GM21515 (cell line): Measurements from ENCODE around the gene ZNF775.
A peak's percentile ranks its signal among the peaks of the same experiment; 100 is the strongest.

Experiments used
- ATAC-seq: cut with Tn5 transposase; IDR thresholded peaks from one replicate; pipeline ENCODE4 v1.9.1; 2021; ENCODE audit not compliant: unreplicated experiment

Gene ZNF775

DNA sequence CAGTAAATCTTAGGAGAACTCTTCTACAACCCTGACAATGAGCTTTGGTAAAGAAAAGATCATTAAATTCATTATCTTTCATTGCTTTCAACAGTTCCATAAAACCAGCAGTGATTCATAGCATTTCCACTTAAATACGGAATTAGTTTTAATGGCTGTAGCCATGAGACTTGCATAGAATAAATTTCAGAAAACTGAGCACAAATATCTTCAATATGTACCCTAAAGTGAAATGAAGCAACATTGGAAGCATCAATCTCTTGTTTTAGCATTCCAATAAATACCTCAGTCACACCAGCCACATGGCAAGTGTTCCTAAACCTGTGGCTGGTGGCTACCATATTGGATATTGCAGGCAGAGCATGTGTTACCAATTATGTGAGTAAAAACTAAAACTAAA is 34.1 kb upstream of the ZNF775 start:
- no peak for ATAC-seq

DNA sequence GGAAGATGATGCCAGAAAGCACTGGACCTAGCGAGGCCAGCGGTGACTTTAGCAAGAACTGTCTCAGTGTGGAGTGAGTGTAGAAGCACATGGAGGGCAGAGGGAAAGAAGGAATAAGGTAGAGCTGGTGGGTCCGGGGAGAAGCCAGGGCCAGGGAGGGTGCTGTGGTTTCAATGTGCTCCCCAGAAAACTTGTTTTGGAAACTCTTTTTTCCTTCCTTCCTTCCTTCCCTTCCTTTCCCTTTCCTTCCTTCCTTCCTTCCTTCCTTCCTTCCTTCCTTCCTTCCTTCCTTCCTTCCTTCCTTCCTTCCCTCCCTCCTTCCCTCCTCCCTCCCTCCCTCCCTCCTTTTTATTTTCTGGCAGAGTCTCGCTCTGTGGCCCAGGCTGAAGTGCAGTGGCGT is 32.2 kb upstream of the ZNF775 start:
- ATAC-seq, result no peak

DNA sequence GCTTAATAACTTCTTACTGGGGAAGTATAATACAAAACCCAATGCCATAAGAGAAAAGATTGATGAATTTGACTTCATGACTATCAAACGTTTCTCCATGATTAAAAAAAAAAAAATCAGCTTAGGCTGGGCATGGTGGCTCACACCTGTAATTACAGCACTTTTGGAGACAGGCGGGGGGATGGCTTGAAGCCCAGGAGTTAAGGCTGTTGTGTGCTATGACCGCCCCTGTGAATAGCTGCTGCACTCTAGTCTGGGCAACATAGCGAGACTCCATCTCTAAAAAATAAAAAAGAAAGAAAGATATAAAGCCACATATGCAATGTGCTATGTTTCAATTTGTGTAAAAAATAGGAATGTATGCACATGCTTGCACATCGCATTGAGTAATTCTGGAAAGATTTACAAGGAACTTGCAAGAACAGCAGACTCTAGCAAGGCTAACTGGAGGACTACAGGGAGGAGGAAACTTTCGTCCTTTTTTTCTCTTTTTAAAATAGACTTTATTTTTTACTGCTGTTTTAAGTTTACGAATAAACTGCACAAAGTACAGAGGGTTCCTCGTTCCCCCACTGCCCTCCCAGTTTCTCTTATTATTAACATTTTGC is 27.4 kb upstream of the ZNF775 start:
- ATAC-seq, result no peak

DNA sequence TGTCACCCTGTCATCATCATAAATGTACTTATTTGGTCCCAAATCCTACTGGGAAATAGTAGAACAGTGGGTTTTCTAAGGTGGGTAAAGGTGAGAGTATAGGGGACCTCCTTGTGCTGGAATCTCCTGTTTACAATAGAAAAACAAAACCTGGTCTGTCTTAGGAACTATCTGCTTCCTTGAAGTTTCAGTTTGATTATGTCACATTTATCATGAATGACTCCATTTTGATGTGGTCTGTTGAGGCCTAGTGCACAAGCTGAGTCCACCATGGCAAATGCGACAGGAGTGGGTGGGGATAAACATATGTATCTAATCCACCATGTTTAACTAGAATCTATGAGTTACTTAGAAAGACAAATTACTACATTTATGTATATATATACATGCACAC is 23.5 kb upstream of the ZNF775 start:
- ATAC-seq, result no peak

DNA sequence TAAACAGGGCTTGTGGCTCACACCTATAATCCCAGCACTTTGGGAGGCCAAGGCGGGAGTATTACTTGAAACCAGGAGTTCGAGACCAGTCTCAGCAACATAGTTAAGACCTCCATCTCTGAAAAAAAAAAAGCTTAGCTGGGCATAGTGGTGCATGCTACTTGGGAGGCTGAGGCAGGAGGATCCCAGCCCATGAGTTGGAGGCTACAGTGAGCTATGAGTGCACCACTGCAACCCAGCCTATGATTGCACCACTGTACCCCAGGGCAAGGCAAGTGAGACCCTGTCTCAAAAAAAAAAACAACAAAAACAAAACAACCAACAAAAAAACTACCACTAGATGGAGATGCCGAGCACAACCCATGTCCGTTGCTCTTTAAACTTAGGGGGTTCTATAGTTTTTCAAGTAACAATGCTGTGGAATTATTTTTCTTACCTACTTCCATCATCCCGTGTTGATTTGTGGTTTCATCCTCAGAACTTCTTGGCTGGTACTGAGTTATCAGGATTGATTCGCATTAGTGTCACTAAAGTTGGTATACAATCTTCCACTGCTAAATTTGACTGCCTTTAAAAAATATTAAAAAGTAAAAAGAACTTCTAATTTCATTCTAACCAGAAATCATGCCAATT is 22.7 kb upstream of the ZNF775 start:
- no peak for ATAC-seq

DNA sequence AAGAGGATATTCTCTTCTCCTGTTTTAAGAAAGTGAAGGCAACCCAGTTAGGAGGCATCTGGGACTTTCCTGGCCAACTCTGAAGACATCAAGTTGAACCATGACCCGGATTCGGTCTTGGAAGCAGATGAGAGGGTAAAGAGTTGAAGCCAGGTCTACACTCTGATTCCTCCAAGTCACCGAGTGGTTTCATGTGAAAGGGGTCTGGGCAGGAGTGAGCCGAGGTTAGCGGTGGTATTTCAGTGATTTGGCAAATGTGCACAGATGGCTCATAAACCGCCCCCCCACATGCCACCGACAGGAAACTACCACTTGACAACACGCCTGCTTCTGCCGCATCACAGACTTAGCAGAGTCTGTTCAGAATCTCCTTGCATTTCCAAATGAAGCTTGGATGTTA is 21.9 kb upstream of the ZNF775 start:
- ATAC-seq, result peak; percentile 64

DNA sequence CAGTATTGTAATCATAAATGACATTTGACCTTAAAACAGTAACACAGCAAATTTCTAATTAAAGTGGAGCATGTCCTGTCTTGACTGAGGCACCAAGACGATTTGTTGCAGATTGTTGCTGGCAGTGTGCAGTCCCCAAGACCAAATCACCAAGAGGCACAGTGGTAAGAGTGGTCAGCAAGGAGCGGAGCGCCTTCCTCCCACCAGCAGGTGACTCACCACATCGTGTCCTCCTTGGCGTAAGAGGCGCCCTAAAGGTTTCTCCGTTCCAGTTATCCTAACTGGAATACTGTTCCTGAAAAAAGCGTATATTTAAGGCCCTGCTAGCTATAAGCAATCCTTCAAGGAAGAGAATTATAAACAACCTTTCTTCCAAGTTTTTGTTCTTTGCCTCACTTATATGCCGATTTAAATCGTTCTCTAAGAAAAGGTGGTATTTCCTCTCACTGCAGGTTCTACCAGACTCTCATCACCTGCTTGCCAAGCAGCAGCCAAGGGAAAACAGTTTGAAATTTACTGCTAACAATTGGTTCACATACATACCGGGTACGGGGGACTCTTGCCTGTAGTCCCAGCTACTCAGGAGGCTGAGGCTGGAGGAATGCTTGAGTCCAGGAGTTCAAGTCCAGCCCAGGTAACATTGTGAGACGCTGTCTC is 21.2 kb upstream of the ZNF775 start:
- no peak for ATAC-seq

DNA sequence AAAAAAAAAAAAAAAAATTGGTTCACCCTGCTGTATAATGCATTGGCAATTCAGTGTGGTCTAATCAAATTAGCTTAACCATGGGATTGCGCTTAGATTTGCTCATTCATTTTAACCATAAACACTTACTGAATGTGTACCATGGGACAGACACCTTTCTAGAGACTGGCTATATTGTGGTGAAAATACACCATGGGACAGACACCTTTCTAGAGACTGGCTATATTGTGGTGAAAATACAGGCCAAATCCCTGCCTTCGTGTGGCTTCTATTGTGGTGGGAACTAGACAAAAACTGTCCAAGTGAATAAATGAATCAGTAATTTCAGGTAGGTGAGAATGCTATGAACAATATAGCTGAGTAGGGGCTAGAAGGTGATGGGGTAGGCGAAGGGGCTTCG is 20.7 kb upstream of the ZNF775 start:
- no peak for ATAC-seq

DNA sequence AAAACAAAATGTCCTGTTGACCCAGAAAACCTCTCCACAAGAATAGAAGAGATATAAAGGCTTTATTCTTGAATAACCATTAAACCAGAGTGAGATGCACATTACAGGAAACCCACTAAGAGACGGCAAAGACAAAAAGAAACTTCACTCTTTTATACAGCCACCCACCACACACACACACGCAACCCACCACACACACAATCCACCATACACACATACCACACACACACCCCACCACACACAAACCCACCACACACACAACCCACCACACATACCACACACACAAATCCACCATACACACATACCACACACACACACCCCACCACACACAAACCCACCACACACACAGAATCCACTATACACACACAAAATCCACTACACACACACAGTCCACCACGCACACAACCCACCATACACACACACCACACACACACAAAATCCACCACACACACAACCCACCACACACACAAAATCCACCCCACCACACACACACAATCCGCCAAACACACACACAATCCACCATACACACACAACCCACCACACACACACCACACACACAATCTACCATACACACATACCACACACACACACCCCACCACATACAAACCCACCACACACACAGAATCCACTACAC is 20.0 kb upstream of the ZNF775 start:
- ATAC-seq, result no peak

DNA sequence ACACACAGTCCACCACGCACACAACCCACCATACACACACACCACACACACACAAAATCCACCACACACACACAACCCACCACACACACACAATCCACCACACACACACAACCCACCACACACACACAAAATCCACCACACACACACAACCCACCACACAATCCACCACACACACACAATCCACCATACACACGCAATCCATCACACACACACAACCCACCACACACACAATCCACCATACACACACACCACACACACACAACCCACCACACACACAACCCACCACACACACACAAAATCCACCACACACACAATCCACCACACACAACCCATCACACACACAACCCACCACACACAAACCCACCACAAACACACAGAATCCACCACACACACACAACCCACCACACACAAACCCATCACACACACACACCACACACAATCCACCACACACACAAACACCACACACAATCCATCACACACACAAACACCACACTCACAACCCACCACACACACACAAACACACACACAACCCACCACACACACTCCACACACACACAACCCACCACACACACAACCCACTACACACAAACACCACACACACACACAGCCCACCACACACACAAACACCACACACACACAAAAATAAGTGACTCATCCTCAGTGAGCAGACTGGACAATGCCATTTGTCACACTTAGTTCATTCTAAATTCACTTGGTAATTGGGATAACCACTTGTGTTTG is 19.3 kb upstream of the ZNF775 start:
- ATAC-seq, result no peak

DNA sequence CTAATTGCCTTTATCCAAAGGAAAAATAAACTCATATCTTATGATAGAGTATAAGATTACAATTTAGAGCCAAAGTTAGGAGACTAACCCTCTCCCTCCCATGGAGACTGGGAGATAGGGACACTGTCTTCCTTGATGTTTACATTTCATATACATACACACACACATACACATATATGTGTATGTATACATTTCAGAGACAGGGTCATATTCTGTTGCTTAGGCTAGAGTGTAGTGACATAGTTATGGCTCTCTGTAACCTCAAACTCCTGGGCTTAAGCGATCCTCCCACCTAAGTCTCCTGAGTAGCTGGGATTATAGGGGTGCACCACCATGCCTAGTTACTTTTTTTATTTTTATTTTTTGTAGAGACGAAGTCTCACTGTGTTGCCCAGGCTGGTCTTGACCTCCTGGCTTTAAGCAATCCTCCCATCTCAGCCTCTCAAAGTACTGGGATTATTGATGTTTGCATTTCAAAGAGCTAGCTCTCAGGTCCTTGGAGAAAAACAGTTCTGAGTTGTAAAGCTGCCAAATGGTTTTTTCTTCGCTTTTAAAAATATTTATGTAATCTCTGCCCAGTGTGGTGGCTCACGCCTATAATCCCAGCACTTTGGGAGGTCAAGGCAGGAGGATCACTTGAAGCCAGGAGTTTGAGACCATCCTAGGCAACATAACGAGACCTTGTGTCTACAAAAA is 18.6 kb upstream of the ZNF775 start:
- ATAC-seq, result no peak

DNA sequence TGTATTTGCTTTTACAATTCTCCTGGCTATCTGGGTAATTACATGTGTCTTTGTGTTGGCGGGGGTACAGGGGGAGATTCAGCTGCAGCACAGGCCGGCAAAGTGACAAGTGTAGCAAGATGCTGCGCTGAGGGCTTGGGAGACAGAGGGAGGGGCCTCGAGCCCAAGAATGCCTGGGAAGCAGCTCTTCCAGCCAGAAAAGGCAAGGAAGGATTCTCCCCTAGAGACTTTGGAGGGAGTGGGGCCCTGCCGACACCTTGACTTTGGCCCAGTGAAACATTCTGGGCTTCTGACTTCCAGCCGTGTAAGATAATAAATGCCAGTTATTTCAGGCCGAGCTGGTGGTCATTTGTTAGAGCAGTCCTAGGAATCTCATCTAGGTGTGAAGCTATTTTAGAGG is 17.7 kb upstream of the ZNF775 start:
- no peak for ATAC-seq

DNA sequence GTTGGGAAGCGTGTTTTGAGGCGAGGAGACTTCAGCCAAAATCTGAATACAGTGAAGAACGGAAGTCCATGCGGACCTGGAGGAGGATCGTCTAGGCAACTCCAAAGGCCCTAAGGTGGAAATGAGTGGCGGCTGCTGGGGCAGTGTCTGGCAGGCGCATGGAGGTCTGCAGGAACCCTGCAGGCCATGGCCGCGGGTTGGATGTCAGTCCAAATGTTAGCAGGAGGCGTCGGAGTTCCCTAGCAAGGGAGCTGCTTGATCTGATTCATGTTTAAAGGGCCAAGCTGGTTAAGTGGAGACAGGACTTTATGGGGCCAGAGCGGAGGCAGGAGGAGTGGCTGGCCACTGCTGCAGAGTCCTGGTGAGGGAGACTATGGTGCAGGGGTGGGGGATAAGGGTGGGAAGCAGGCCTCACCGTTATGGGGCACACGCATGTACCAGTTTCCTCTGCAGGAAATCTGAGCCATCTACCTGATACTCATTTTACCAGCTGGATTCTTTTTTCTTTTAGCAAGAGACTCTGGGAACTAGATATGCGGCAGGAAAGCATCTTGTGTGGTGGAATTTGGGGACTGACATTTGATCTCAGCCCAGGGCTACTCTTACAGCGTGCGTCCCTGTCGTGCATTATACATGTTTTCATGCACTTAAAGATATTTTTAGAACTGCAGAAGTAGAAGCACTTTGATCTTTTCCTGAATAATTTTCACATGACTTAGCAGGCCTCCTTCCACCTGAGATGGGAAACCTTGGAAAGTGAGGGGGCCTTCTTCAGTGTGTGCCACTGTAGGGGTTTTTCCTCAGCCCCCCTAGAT is 17.1 kb upstream of the ZNF775 start:
- no peak for ATAC-seq

DNA sequence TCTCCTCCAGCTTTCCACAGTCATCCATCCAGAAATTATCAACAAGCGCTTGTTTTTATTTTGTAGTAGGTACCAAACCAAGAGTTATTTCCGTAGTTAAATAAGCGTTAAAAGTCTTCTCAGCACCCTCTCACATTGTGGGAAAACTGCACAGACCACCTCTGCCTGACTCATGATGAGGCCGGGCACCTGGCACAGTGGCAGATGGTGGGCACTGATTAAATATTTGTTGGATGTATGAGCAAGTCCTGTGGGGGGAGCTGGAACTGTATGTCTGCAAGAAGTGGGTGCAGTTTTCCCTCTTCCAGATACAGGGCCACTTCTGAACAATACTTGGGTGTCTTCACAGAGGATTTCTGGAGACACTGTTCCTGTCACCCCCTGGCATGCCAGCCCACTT is 15.8 kb upstream of the ZNF775 start:
- ATAC-seq, result no peak

DNA sequence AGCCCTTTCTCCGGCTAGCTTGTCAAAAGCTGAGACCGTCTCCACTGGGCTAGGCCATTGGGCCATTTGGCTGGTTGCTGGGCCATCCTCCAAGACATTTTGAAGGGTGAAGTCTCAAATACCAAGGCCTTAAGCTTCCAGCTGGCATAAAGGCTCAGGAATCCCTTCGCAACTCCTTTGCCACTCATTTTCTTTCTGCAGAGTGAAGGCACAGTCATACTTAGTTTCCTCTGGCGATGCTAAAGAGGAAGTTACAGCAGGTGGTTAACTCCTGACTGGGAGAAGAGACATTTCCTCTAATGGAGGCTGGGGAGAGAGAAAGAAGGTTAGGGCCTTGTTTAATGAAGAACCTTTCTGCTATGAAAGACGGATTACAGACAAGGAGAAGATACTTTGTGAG is 15.3 kb upstream of the ZNF775 start:
- no peak for ATAC-seq

DNA sequence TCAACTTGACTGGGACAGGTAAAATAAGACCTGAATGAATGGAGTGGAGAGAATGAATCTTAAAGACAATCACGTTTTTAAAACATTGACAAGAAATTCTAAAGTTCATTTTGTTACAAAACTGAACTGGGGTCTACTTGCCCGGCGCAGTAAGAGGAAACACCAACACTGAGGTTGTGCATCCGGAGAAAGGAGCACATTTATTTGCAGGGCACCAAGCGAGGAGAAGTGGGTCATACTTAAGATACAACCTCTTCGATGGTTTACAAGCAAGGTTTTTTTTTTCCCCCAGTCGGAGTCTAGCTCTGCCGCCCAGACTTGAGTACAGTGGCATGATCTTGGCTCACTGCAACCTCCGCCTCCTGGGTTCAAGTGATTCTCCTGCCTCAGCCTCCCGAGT is 13.9 kb upstream of the ZNF775 start:
- ATAC-seq, result no peak

DNA sequence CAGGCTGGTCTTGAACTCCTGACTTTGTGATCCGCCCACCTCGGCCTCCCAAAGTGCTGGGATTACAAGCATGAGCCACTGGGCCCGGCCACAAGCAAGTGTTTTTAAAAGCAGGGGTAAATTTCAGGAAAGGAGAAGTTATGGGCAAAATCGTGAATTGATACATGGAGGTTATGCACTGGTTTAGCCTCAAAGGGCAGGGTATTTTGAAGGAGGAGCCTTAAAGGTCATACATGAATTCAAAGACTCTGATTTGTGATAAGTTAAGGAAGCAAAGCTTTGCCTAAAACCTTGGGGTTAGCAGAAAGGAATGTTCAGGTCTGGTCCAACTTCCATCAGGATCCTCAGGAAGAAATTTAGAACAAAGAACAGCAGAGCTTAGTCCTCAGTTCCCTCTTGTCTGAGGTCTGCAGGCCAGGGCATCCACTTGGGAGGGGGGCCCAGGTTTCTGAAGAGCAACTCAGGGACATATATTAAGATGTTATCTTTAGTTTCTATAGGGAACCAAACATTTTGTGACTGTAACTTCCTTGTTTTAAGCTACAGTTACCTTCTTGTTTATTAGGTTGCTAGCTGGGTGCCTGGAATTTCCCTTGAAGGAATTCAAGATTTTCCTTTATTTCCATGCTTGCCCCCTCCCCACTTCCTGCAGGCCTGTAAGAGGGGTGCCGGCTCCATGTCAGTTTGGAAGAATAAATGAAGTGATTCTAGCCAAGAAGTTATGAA is 13.3 kb upstream of the ZNF775 start:
- ATAC-seq, result no peak

DNA sequence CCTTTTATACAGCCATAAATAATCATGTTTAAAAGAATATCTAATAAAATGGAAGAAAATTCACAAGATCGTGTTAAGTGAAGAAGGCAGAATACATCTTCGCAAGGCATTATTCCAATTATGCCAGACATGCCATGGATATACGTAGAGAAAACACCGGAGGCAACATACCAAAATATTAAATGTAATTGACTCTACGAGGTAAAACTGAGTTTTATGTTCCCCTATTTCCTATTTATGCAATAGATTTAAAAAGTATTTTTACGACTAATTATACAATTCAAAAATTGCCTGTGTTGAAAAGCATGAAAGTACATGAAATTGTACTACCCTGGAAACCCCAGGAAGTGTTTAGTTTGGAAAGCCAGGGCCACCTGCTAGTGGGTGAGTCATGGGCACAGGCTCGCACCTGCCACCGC is 11.4 kb upstream of the ZNF775 start:
- no peak for ATAC-seq

DNA sequence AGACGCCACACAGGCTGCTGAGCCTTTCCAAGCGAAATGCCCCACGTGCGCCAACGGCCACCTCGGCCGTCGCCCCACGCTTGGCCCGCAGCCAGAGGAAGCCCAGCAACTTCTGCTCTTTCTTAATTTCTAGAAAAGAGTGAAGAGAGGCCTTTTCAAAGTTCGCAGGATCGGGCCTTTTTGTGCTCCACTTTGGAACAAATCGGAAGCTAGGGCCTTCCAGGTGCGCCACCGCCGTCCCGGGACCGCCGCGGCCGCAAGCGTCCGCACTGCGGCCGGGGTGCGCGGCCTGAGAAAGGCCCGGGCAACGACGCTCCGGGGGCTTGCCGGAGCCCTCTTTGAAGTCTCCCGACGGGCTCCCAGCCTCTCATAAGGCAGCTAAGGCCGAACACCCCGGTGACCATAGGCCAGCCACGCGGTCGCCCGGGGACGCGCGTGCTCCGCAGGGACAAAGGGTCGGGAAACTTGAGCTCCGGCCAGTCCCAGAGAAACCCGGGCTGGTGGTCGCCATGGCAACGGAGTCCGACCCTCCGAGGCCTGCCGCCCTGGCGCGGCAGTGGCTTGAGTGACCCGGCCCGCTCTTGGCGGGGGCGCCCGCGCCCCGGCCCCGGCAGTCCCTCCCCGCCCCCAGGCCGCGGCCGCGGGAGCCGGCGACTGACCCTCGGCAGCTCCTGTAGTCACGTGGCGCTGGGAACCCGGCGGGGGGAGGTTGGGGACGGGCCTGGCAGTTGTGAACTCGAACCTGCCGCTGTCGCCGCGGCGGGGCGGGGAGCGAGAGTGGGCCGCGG is 10.8 kb upstream of the ZNF775 start, which contains the start of gene REPIN1:
Gene REPIN1 (plus strand): TSS at position 727 of the 788 bp plus-strand sequence. CDS start 890 bp downstream, outside the sequence.
- ATAC-seq, result peak; percentile 53
